K562 treated with DMSO at 1 percent for 12 hours (cell line): Measurements from ENCODE around the gene ACOXL. TPM values are rescaled to one million over a fixed set of nuclear protein-coding genes. Genes with fewer than 3 reads are reported as not detected.

Experiments used
- total RNA-seq: library from RNA; unstranded; fragments of 300-600 nt; gene quantifications from 2 replicates; pipeline ENCODE4 v1.2.3, GENCODE V29; 2022; ENCODE audit not compliant: insufficient read depth

ACOXL gene
- not detected in 2 replicates for total RNA-seq

GRCh38 chr2:110732422-110733413 is at the start of gene ACOXL:
TSS of gene ACOXL (plus strand) at chr2:110732573. CDS start at chr2:110768390, 35,817 bp downstream.

GRCh38 chr2:111120253-111121027 is 388.1 kb downstream of the ACOXL start, which contains the start of gene BCL2L11:
TSS of gene BCL2L11 (plus strand) at chr2:111120914. CDS start at chr2:111123746, 2,832 bp downstream.

Other genes with a start within 250 kb of the ACOXL start
- 0.27 and 0.35 TPM in 2 replicates for gene RGPD6, start 155.4 kb upstream of the ACOXL start, total RNA-seq
- 29.8 and 72.3 TPM in 2 replicates for gene BUB1, start 54.5 kb upstream of the ACOXL start, total RNA-seq